HEK293 (cell line): ENCODE data around the gene RAD54L.

Source experiments
- GLI4 ChIP-seq: fragments of 450-650 bp; formaldehyde crosslinking; IDR thresholded peaks from 2 replicates; pipeline ENCODE4 v1.5.1; 2016; ENCODE audit warnings: missing biosample characterization, missing genetic modification characterization
- HOXC10 ChIP-seq: sonication (generic); formaldehyde crosslinking; IDR thresholded peaks from 2 replicates; pipeline ENCODE4 v1.8.1; 2023; ENCODE audit warnings: mild to moderate bottlenecking, missing genetic modification reagents
- KLF8 ChIP-seq: fragments of 450-650 bp; formaldehyde crosslinking; IDR thresholded peaks from 2 replicates; pipeline ENCODE4 v1.5.1; 2016; ENCODE audit warnings: missing biosample characterization, missing genetic modification characterization
- SCRT2 ChIP-seq: fragments of 450-650 bp; formaldehyde crosslinking; IDR thresholded peaks from 2 replicates; pipeline ENCODE4 v1.5.1; 2016; ENCODE audit warnings: missing biosample characterization, missing genetic modification characterization
- TCF7L2 ChIP-seq: IDR thresholded peaks from 2 replicates; pipeline ENCODE4 v1.6.1; 2011; ENCODE audit warnings: low read depth, mild to moderate bottlenecking, inconsistent platforms, low read length, moderate library complexity, borderline replicate concordance
- TRIM28 ChIP-seq: IDR thresholded peaks from 2 replicates; pipeline ENCODE4 v1.6.1; 2011; ENCODE audit warnings: low read length, control low read depth, borderline replicate concordance
- ZBTB20 ChIP-seq: fragments of 450-650 bp; formaldehyde crosslinking; IDR thresholded peaks from 2 replicates; pipeline ENCODE4 v1.5.1; 2016; ENCODE audit warnings: missing biosample characterization, missing genetic modification characterization
- ZBTB21 ChIP-seq: fragments of 450-650 bp; formaldehyde crosslinking; IDR thresholded peaks from 2 replicates; pipeline ENCODE4 v1.5.1; 2017; ENCODE audit warnings: missing biosample characterization, missing genetic modification characterization
- ZFP41 ChIP-seq: fragments of 450-650 bp; formaldehyde crosslinking; IDR thresholded peaks from 2 replicates; pipeline ENCODE4 v1.5.1; 2016; ENCODE audit warnings: missing biosample characterization, missing genetic modification characterization, borderline replicate concordance
- ZFP69B ChIP-seq: fragments of 450-650 bp; formaldehyde crosslinking; IDR thresholded peaks from 2 replicates; pipeline ENCODE4 v1.5.1; 2016; ENCODE audit warnings: missing biosample characterization, missing genetic modification characterization
- ZIC2 ChIP-seq: fragments of 450-650 bp; formaldehyde crosslinking; IDR thresholded peaks from 2 replicates; pipeline ENCODE4 v1.5.1; 2016; ENCODE audit warnings: missing biosample characterization, missing genetic modification characterization
- ZNF133 ChIP-seq: fragments of 450-650 bp; formaldehyde crosslinking; IDR thresholded peaks from 2 replicates; pipeline ENCODE4 v1.5.1; 2016; ENCODE audit warnings: missing biosample characterization, missing genetic modification characterization
- ZNF169 ChIP-seq: fragments of 450-650 bp; formaldehyde crosslinking; IDR thresholded peaks from 2 replicates; pipeline ENCODE4 v1.5.1; 2016; ENCODE audit warnings: missing biosample characterization, missing genetic modification characterization
- ZNF175 ChIP-seq: fragments of 450-650 bp; formaldehyde crosslinking; IDR thresholded peaks from 2 replicates; pipeline ENCODE4 v1.5.1; 2016; ENCODE audit warnings: missing biosample characterization, missing genetic modification characterization
- ZNF311 ChIP-seq: fragments of 450-650 bp; formaldehyde crosslinking; IDR thresholded peaks from 2 replicates; pipeline ENCODE4 v1.5.1; 2017; ENCODE audit warnings: missing biosample characterization, missing genetic modification characterization, borderline replicate concordance
- ZNF350 ChIP-seq: fragments of 450-650 bp; formaldehyde crosslinking; IDR thresholded peaks from 2 replicates; pipeline ENCODE4 v1.5.0; 2017; ENCODE audit warnings: missing biosample characterization, mild to moderate bottlenecking, missing genetic modification characterization
- ZNF391 ChIP-seq: fragments of 450-650 bp; formaldehyde crosslinking; IDR thresholded peaks from 2 replicates; pipeline ENCODE4 v1.5.1; 2016; ENCODE audit warnings: low read depth, missing biosample characterization, missing genetic modification characterization, borderline replicate concordance
- ZNF521 ChIP-seq: fragments of 450-650 bp; formaldehyde crosslinking; IDR thresholded peaks from 2 replicates; pipeline ENCODE4 v1.5.1; 2017; ENCODE audit warnings: missing biosample characterization, mild to moderate bottlenecking, missing genetic modification characterization
- ZNF660 ChIP-seq: fragments of 450-650 bp; IDR thresholded peaks from 2 replicates; pipeline ENCODE4 v1.5.1; 2018; ENCODE audit warnings: missing biosample characterization, mild to moderate bottlenecking, missing genetic modification characterization
- ZNF701 ChIP-seq: fragments of 450-650 bp; formaldehyde crosslinking; IDR thresholded peaks from 2 replicates; pipeline ENCODE4 v1.5.1; 2016; ENCODE audit warnings: missing biosample characterization, missing genetic modification characterization
- ZNF747 ChIP-seq: fragments of 450-650 bp; formaldehyde crosslinking; IDR thresholded peaks from 2 replicates; pipeline ENCODE4 v1.5.1; 2016; ENCODE audit warnings: missing biosample characterization, missing genetic modification characterization
- ZNF843 ChIP-seq: fragments of 450-650 bp; formaldehyde crosslinking; IDR thresholded peaks from 2 replicates; pipeline ENCODE4 v1.5.1; 2016; ENCODE audit warnings: missing biosample characterization, missing genetic modification characterization
- ZSCAN23 ChIP-seq: fragments of 450-650 bp; formaldehyde crosslinking; IDR thresholded peaks from 2 replicates; pipeline ENCODE4 v1.5.1; 2016; ENCODE audit warnings: missing biosample characterization, missing genetic modification characterization
- TF ChIP-seq, protein P1 (sequence below): fragments of 450-650 bp; formaldehyde crosslinking; IDR thresholded peaks from 2 replicates; pipeline ENCODE4 v1.5.1; 2016; ENCODE audit warnings: missing biosample characterization, missing genetic modification characterization, borderline replicate concordance
- TF ChIP-seq, protein P2 (sequence below): fragments of 450-650 bp; formaldehyde crosslinking; IDR thresholded peaks from 2 replicates; pipeline ENCODE4 v1.5.1; 2016; ENCODE audit warnings: missing biosample characterization, missing genetic modification characterization
- TF ChIP-seq, protein P3 (sequence below): fragments of 450-650 bp; IDR thresholded peaks from 2 replicates; pipeline ENCODE4 v1.5.1; 2018; ENCODE audit warnings: missing biosample characterization, mild to moderate bottlenecking, missing genetic modification characterization
- TF ChIP-seq, protein P4 (sequence below): fragments of 450-650 bp; formaldehyde crosslinking; IDR thresholded peaks from 2 replicates; pipeline ENCODE4 v1.5.1; 2016; ENCODE audit warnings: missing biosample characterization, missing genetic modification characterization
- TF ChIP-seq, protein P5 (sequence below): fragments of 450-650 bp; formaldehyde crosslinking; conservative IDR thresholded peaks from 2 replicates; pipeline ENCODE4 v1.5.1; 2016; ENCODE audit warnings: low read depth, missing biosample characterization, missing genetic modification characterization

RAD54L gene

DNA sequence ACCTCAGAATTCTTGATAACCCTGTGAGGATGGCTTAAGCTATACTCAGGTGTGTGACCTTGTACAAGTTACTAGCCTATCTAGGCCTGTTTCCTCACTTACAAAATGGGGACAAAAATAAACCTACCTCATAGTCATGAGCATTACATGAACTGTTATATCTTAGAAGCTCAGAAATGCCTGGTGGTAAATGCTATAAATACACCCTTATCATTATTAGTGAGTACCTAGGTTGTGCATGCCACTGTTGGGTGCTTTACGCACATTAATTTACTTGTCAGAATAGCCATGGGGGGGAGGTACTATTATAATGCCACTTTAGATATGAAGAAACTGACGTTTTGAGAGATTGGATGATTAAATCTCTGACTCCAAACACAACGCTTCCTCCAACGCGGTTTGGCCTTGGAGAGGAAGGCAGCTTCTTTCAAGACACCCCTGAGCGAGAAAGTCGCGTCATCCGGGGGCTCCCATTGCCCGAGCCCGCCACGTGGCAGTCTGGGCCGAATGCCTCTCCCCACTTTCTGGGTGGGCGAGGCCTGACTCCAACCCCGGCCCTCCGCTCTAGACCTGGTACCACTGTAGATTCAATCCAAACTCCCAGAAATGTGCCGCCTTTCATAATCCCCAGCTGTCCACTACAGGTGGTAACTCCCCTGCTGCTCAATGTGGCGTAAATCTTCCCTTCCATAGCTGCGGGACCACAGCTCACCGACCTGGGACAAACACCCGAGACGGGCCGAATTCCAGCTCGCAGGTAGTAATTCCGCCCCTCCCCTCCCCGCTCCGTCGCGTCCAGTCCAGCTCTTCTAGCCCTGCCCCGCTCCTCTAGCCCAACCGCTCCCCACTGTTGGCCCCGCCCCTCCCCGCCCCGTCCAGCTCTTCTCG, 771 bp upstream of the RAD54L start (continued):
- no peak for TF ChIP-seq TCF7L2
- TF ChIP-seq ZFP41 (tag by site-specific recombination), result no peak
- TF ChIP-seq, protein P1, sequence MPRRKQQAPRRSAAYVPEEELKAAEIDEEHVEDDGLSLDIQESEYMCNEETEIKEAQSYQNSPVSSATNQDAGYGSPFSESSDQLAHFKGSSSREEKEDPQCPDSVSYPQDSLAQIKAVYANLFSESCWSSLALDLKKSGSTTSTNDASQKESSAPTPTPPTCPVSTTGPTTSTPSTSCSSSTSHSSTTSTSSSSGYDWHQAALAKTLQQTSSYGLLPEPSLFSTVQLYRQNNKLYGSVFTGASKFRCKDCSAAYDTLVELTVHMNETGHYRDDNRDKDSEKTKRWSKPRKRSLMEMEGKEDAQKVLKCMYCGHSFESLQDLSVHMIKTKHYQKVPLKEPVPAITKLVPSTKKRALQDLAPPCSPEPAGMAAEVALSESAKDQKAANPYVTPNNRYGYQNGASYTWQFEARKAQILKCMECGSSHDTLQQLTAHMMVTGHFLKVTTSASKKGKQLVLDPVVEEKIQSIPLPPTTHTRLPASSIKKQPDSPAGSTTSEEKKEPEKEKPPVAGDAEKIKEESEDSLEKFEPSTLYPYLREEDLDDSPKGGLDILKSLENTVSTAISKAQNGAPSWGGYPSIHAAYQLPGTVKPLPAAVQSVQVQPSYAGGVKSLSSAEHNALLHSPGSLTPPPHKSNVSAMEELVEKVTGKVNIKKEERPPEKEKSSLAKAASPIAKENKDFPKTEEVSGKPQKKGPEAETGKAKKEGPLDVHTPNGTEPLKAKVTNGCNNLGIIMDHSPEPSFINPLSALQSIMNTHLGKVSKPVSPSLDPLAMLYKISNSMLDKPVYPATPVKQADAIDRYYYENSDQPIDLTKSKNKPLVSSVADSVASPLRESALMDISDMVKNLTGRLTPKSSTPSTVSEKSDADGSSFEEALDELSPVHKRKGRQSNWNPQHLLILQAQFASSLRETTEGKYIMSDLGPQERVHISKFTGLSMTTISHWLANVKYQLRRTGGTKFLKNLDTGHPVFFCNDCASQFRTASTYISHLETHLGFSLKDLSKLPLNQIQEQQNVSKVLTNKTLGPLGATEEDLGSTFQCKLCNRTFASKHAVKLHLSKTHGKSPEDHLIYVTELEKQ (tag by site-specific recombination), result no peak
- no peak for TF ChIP-seq ZNF660 (tag by site-specific recombination)
- no peak for TF ChIP-seq ZNF169 (tag by site-specific recombination)
- TF ChIP-seq ZBTB21 (tag by site-specific recombination), result peak; percentile 58
- TF ChIP-seq, protein P2, sequence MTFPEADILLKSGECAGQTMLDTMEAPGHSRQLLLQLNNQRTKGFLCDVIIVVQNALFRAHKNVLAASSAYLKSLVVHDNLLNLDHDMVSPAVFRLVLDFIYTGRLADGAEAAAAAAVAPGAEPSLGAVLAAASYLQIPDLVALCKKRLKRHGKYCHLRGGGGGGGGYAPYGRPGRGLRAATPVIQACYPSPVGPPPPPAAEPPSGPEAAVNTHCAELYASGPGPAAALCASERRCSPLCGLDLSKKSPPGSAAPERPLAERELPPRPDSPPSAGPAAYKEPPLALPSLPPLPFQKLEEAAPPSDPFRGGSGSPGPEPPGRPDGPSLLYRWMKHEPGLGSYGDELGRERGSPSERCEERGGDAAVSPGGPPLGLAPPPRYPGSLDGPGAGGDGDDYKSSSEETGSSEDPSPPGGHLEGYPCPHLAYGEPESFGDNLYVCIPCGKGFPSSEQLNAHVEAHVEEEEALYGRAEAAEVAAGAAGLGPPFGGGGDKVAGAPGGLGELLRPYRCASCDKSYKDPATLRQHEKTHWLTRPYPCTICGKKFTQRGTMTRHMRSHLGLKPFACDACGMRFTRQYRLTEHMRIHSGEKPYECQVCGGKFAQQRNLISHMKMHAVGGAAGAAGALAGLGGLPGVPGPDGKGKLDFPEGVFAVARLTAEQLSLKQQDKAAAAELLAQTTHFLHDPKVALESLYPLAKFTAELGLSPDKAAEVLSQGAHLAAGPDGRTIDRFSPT, result peak; percentile 69; the same call in 1 of the 2 replicates
- TF ChIP-seq GLI4 (tag by site-specific recombination), result no peak
- TF ChIP-seq ZNF175, result no peak
- TF ChIP-seq HOXC10, result no peak
- peak; percentile 61; the same call in 1 of the 2 replicates for TF ChIP-seq KLF8 (tag by site-specific recombination)
- TF ChIP-seq ZNF701, result no peak
- TF ChIP-seq ZBTB20, result peak; percentile 63; the same call in 1 of the 2 replicates
- TF ChIP-seq ZNF747 (tag by site-specific recombination), result no peak
- no peak for TF ChIP-seq ZNF391 (tag by site-specific recombination)
- TF ChIP-seq ZNF133 (tag by site-specific recombination), result no peak
- no peak for TF ChIP-seq ZNF350
- peak; percentile 87 for TF ChIP-seq SCRT2 (tag by site-specific recombination)
- no peak for TF ChIP-seq ZNF521
- TF ChIP-seq ZSCAN23, result peak; percentile 71; the same call in 1 of the 2 replicates
- peak; percentile 83 for TF ChIP-seq ZFP69B (tag by site-specific recombination)
- TF ChIP-seq ZIC2 (tag by site-specific recombination), result peak; percentile 74
- no peak for TF ChIP-seq TRIM28
- TF ChIP-seq, protein P3, sequence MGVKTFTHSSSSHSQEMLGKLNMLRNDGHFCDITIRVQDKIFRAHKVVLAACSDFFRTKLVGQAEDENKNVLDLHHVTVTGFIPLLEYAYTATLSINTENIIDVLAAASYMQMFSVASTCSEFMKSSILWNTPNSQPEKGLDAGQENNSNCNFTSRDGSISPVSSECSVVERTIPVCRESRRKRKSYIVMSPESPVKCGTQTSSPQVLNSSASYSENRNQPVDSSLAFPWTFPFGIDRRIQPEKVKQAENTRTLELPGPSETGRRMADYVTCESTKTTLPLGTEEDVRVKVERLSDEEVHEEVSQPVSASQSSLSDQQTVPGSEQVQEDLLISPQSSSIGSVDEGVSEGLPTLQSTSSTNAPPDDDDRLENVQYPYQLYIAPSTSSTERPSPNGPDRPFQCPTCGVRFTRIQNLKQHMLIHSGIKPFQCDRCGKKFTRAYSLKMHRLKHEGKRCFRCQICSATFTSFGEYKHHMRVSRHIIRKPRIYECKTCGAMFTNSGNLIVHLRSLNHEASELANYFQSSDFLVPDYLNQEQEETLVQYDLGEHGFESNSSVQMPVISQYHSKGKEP (tag by site-specific recombination), result no peak
- TF ChIP-seq, protein P4, sequence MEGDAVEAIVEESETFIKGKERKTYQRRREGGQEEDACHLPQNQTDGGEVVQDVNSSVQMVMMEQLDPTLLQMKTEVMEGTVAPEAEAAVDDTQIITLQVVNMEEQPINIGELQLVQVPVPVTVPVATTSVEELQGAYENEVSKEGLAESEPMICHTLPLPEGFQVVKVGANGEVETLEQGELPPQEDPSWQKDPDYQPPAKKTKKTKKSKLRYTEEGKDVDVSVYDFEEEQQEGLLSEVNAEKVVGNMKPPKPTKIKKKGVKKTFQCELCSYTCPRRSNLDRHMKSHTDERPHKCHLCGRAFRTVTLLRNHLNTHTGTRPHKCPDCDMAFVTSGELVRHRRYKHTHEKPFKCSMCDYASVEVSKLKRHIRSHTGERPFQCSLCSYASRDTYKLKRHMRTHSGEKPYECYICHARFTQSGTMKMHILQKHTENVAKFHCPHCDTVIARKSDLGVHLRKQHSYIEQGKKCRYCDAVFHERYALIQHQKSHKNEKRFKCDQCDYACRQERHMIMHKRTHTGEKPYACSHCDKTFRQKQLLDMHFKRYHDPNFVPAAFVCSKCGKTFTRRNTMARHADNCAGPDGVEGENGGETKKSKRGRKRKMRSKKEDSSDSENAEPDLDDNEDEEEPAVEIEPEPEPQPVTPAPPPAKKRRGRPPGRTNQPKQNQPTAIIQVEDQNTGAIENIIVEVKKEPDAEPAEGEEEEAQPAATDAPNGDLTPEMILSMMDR (tag by site-specific recombination), result no peak
- TF ChIP-seq, protein P5, sequence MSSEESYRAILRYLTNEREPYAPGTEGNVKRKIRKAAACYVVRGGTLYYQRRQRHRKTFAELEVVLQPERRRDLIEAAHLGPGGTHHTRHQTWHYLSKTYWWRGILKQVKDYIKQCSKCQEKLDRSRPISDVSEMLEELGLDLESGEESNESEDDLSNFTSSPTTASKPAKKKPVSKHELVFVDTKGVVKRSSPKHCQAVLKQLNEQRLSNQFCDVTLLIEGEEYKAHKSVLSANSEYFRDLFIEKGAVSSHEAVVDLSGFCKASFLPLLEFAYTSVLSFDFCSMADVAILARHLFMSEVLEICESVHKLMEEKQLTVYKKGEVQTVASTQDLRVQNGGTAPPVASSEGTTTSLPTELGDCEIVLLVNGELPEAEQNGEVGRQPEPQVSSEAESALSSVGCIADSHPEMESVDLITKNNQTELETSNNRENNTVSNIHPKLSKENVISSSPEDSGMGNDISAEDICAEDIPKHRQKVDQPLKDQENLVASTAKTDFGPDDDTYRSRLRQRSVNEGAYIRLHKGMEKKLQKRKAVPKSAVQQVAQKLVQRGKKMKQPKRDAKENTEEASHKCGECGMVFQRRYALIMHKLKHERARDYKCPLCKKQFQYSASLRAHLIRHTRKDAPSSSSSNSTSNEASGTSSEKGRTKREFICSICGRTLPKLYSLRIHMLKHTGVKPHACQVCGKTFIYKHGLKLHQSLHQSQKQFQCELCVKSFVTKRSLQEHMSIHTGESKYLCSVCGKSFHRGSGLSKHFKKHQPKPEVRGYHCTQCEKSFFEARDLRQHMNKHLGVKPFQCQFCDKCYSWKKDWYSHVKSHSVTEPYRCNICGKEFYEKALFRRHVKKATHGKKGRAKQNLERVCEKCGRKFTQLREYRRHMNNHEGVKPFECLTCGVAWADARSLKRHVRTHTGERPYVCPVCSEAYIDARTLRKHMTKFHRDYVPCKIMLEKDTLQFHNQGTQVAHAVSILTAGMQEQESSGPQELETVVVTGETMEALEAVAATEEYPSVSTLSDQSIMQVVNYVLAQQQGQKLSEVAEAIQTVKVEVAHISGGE, result peak; percentile 22; the same call in 1 of the 2 replicates
- 0 out of 2 replicates have a peak, but pooled peaks have one; percentile 14 for TF ChIP-seq ZNF843
- TF ChIP-seq ZNF311 (tag by site-specific recombination), result no peak
